Testis (tissue), 3 donors: Measurements from ENCODE around the gene PYURF. TPM values are rescaled to one million over a fixed set of nuclear protein-coding genes. Genes with fewer than 3 reads are reported as not detected.
A peak's percentile ranks its signal among the peaks of the same experiment; 100 is the strongest.
"Not testable (repeated sequence)": the region's sequence is repeated elsewhere in the genome, so short reads cannot be mapped to it uniquely, and the experiment has no call there.

Source experiments
- DNase-seq: peaks from one replicate; pipeline ENCODE4 v3.0.0-alpha.2; 2019
- H3K27ac ChIP-seq, 2 donors: fragments of 200-600 bp; sonication (generic); one replicate each; pipeline ENCODE4 v1.5.1; 2019
- H3K27me3 ChIP-seq: fragments of 200-600 bp; sonication (generic); one replicate; pipeline ENCODE4 v1.5.1; 2019
- H3K36me3 ChIP-seq: fragments of 200-600 bp; sonication (generic); one replicate; pipeline ENCODE4 v1.5.1; 2017; ENCODE audit warnings: low read depth; ENCODE audit errors: missing control alignments
- H3K4me1 ChIP-seq: fragments of 200-600 bp; sonication (generic); one replicate; pipeline ENCODE4 v1.5.1; 2019
- H3K4me3 ChIP-seq, 2 donors: fragments of 200-600 bp; sonication (generic); one replicate each; pipeline ENCODE4 v1.5.1; 2017 to 2019
- H3K9me3 ChIP-seq: fragments of 200-600 bp; sonication (generic); one replicate; pipeline ENCODE4 v1.5.1; 2017
- POLR2A ChIP-seq: fragments of 450-650 bp; IDR thresholded peaks from one replicate; pipeline ENCODE4 v1.6.1; 2017; ENCODE audit warnings: antibody characterized with exemption, mild to moderate bottlenecking, moderate library complexity
- WGBS, 2 donors: methylation state at CpG; one replicate each; pipeline ENCODE4 v1.1.5; 2018; 5-methylcytosine and 5-hydroxymethylcytosine counted together
- intact Hi-C: fragments of 100-400 bp; cut with DNase I; formaldehyde crosslinking; loops from one replicate; pipeline ENCODE4 v1.15.1; 2023; ENCODE audit warnings: low total_unique reads
- polyA plus RNA-seq: library from polyadenylated mRNA; stranded (reverse); fragments of 350-450 nt; fragmentation: Illumina TruSeq; extraction: RNeasy Lipid Tissue Mini Kit (QIAGEN cat#74804); gene quantifications from one replicate; pipeline ENCODE4 v1.2.3, GENCODE V29; 2014; ENCODE audit warnings: low read depth, low replicate concordance; ENCODE audit not compliant: insufficient read depth
- total RNA-seq, 2 donors: library from RNA; depleted of rRNA; stranded (reverse); fragments of >200 nt; gene quantifications; one replicate each; pipeline ENCODE4 v1.2.3, GENCODE V29; 2016
- TF ChIP-seq, protein P1 (sequence below), 3 experiments: fragments of 450-650 bp in 2 of 3; fragments of 200-600 bp in 1 of 3; sonication (generic) in 1 of 3; IDR thresholded peaks; one replicate each; pipeline ENCODE4 v1.5.1; 2016 to 2019; ENCODE audit warnings: antibody characterized with exemption in 3 of 3, mild to moderate bottlenecking in 2 of 3, moderate library complexity in 1 of 3

Gene PYURF
- total and polyA plus RNA-seq, 3 donors from 2014 or later: 90.0 to 98.1 (median 92.3) TPM

- intact Hi-C loops, H3K4me3 ChIP-seq, H3K4me1 ChIP-seq, H3K27me3 ChIP-seq, H3K9me3 ChIP-seq, H3K27ac ChIP-seq, H3K36me3 ChIP-seq: not testable (repeated sequence)
- DNase-seq: peak; percentile 84
- 44 to 55% methylated on average over 6 to 9 of the region's 9 CpGs for WGBS, 2 donors
- TF ChIP-seq, protein P1, sequence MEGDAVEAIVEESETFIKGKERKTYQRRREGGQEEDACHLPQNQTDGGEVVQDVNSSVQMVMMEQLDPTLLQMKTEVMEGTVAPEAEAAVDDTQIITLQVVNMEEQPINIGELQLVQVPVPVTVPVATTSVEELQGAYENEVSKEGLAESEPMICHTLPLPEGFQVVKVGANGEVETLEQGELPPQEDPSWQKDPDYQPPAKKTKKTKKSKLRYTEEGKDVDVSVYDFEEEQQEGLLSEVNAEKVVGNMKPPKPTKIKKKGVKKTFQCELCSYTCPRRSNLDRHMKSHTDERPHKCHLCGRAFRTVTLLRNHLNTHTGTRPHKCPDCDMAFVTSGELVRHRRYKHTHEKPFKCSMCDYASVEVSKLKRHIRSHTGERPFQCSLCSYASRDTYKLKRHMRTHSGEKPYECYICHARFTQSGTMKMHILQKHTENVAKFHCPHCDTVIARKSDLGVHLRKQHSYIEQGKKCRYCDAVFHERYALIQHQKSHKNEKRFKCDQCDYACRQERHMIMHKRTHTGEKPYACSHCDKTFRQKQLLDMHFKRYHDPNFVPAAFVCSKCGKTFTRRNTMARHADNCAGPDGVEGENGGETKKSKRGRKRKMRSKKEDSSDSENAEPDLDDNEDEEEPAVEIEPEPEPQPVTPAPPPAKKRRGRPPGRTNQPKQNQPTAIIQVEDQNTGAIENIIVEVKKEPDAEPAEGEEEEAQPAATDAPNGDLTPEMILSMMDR (IDR thresholded peaks at IDR 0.05): peak in 2 of 3 experiments; percentile 25 to 42
These were observed 15.9 kb upstream of the PYURF start for GRCh38 chr4:88539322-88540068.

DNA sequence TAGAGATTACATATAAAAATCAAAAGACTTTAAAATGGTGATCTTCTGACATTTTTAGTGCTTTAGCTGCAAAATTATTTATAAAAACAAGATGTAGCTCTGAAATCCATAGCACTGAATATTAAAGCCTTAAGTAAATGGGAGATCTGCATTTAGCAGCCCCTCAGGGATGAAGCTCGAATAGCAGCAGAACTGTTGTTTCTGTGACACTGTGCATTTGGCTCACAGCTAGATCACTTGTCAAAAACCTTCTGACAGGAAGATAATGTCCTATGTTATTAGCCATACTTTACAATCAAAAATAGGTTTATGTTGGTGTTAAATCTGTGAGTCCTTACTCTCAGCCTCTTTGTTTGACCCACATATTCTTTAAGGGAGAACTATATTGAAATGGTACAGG, 14.1 kb upstream of the PYURF start:
- no peak for TF ChIP-seq POLR2A
- TF ChIP-seq, protein P1 (IDR thresholded peaks at IDR 0.05): no peak
- DNase-seq: no peak
- H3K4me1 ChIP-seq: no peaks in the 10 kb centered on the region
- H3K4me3 ChIP-seq: no peak overlapping the region
- H3K9me3 ChIP-seq: no peaks in the 10 kb centered on the region
- H3K36me3 ChIP-seq: no peaks in the 10 kb centered on the region
- intact Hi-C loops: no loop called here
- no peak overlapping the region for H3K27ac ChIP-seq
- 82 to 100% methylated on average over 1 of the region's 1 CpG for WGBS, 2 donors
- H3K27me3 ChIP-seq: no peaks in the 10 kb centered on the region

DNA sequence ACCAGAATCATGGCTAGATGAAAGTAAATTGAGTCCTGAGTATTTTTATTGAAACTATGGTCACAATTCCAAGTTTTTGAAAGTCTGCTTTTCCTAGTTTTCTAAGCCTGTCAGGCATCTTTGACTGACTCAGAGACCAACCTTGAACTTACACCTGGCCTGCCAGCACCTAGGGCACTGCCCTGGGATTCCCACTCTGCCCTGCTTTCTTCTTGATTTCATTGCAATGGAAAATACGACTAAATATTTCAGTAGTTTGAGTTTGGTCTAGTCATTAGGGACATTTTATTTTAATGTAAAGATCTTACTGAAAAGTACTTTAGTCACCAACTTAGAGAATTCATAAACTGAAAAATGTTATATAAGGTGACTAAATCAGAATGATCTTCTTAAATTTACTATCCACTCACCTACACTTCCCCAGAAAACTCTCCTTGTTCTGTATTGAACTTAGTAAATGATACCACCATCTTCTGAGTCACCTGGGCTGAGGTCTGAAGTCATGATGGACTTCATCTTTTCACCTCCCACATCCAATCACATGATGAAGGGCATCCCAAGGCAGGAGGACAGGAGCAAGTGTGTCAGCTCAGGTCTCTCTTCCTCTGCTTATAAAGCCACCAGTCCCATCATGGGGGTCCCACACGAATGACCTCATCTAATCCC, 11.6 kb upstream of the PYURF start:
- WGBS, 2 donors: 96% methylated on average over 2 of the region's 2 CpGs
- DNase-seq: no peak
- no peak overlapping the region for H3K4me3 ChIP-seq
- TF ChIP-seq POLR2A: no peak
- TF ChIP-seq, protein P1 (IDR thresholded peaks at IDR 0.05): no peak
- no peaks in the 10 kb centered on the region for H3K36me3 ChIP-seq
- no peaks in the 10 kb centered on the region for H3K9me3 ChIP-seq
- H3K27me3 ChIP-seq: no peaks in the 10 kb centered on the region
- H3K4me1 ChIP-seq: no peaks in the 10 kb centered on the region
- no peak overlapping the region for H3K27ac ChIP-seq
- intact Hi-C loops: no loop called here

DNA sequence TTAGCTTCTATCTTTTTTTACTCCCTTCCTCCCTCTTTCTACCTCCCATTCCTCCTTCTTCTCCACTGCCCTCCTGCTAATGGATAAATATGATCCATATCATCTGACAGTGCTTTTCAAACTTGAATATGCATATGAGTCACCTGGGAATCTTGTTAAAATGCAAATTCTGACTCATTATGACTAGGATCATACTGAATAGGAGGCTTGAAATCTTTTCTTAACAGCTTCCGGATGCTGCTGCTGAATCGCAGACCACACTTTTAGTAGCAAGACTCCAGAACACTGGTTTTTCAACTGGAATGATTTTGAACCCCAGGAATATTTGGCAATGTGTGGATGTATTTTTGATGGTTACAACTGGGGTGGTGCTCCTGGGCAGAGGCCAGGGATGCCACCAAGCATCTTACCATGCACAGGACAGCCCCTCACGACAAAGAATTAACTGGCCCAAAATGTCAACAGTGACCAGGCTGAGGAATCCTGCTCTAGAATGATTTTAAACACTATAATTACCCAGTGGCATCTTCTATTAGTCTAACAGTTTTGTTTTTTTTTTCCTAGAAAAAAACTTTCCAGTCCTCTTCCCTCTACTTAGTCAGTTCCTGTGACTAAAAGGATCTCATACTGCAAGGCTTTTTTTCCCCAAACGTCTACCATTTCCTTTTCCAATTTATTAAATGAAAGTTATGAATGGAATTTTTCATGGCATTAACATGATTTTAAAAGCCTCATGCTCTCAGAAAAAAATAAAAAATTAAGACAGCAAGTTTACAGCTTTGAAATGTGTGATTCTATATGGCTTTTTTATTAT, 10.6 kb upstream of the PYURF start:
- Histone ChIP-seq H3K4me3 (no peak overlapping the region), H3K4me1 (no peaks in the 10 kb centered on the region), H3K27me3 (no peaks in the 10 kb centered on the region), H3K9me3 (no peaks in the 10 kb centered on the region), H3K27ac (no peak overlapping the region), H3K36me3 (no peaks in the 10 kb centered on the region)
- TF ChIP-seq POLR2A: no peak
- TF ChIP-seq, protein P1 (IDR thresholded peaks at IDR 0.05): no peak
- 71 to 73% methylated on average over 4 of the region's 4 CpGs for WGBS, 2 donors
- intact Hi-C loops: no loop called here
- no peak for DNase-seq
